HG03196 (cell line): Measurements from ENCODE around the gene RNASE11.

Source experiments
- ATAC-seq: cut with Tn5 transposase; IDR thresholded peaks from one replicate; pipeline ENCODE4 v1.9.1; 2021; ENCODE audit not compliant: unreplicated experiment

The RNASE11 gene

DNA sequence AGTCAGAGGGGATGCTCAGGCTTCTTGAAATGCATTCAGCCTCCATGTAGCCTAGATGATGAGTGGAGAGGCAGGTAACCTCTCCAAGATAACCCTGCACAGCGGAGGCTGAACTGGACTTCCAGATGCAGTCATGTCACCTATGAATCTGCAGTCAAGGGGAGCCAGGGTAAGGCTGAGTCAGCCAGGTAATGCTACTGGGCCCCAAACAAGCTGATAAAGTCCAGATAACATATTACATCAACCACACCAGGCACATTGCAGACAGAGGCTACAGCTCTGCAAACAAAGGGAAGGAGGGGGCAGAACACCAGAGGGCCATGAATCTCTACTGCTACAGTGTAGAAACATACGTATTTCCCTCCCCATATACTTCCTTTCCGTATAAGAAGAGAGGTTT lies 40.9 kb downstream of the RNASE11 start:
- no peak for ATAC-seq

DNA sequence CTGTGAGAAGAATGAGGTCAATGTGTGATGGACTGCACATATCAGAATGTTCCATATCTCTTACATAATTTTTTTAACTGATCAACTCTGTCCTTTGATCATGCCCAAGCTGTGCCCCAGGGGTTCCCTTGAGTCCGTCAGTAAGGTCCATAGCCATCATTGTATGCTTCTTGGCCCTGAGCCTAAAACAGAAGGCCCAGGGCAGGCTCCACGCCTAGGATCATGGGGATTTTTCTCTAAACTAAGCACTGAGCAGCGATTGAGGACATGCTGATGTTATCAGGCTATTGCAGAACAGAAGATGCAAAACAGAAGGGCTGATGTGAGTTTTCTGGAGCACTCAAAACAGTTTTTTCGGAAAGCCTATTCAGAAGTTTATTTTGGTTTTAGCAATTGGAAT lies 47.9 kb downstream of the RNASE11 start:
- ATAC-seq: no peak
